Measurements from ENCODE around the gene RER1. TPM values are rescaled to one million over a fixed set of nuclear protein-coding genes. Genes with fewer than 3 reads are reported as not detected.

Gene RER1
- 93.0 TPM for total RNA-seq (ENCODE audit: unreplicated experiment)
- long read RNA-seq, transcript RER1-209 (7 exons, 3,044 nt), result major isoform, 33 of 46 reads
- long read RNA-seq, partial matches to known transcripts, result 1 of 46 reads
- long read RNA-seq, other reads (novel, unspliced or antisense), result 11 of 46 reads

DNA sequence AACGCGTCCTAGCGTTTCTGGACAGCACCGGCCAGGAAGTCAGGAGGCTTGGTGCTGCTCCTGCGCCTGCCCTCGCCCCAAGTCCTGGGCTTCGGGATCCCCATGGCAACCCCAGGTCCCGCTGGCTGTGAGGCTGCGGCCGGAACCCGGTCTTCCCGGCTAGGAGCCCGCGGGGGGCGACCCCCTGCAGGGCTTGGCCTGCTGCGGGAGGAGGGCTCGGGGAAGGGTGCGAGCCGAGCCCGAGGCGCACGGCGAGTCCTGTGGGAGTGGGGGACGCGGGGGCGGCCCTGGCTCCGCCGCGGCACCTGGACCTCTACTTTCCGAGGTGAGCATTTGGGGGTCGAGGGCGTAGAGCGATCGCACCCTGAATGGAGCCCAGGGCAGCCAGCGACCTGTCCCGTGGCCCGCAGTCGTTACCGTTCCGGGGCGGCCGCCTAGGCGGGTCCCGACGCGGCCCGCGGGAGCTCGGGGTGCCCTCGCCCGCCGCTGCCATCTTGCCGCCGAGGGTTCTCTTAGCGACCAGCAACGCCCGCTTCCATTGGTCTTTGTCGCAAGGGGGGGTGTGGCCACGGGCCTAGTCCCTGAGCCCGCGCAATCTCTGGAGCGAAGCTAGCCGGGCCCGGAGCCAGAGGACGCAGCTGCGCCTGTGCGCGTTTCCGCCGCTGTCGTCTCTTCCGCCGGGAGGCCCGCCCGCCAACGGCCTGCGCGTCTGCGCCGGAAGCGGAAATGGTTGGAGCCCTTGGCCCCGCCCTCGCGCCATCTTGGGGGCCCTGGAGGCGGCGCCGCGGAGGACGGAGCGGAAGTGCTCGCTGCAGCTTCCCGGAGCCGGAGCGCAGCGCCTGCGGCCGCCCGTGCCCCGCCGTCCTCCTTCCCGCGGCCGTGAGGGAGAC lies at the start of gene RER1, which contains the start of gene MORN1:
TSS of gene RER1 (plus strand) at position 801 of the 890 bp plus-strand sequence. CDS start 3,950 bp downstream, outside the sequence.
TSS of gene MORN1 (minus strand) at position 514 of the 890 bp plus-strand sequence. CDS start at position 493, 21 bp downstream.
- Mint-ChIP-seq H3K27ac (ENCODE audit: unreplicated experiment) (peak within 1 kb of the TSS; percentile 75), H3K36me3 (ENCODE audit: unreplicated experiment) (no peaks in the 10 kb centered on the region), H3K9me3 (ENCODE audit: unreplicated experiment) (peaks cover 4% of the 10 kb centered on the region), H3K4me3 (ENCODE audit: unreplicated experiment) (peak within 1 kb of the TSS; percentile 93), H3K4me1 (ENCODE audit: low read depth, unreplicated experiment) (peaks cover 19% of the 10 kb centered on the region), H3K27me3 (ENCODE audit: unreplicated experiment) (peaks cover 4% of the 10 kb centered on the region)
- TF ChIP-seq CTCF (IDR thresholded peaks at IDR 0.05; ENCODE audit: partially characterized antibody, unreplicated experiment), result no peak
- DNase-seq, result peak; percentile 99

GRCh38 chr1:2342384-2343022 lies 49.1 kb upstream of the RER1 start:
- TF ChIP-seq CTCF (IDR thresholded peaks at IDR 0.05; ENCODE audit: partially characterized antibody, unreplicated experiment), result no peak
- H3K9me3 Mint-ChIP-seq (ENCODE audit: unreplicated experiment), result peaks cover 3% of the 10 kb centered on the region
- peaks cover 4% of the 10 kb centered on the region for H3K27me3 Mint-ChIP-seq (ENCODE audit: unreplicated experiment)
- no peak overlapping the region for H3K4me3 Mint-ChIP-seq (ENCODE audit: unreplicated experiment)
- H3K4me1 Mint-ChIP-seq (ENCODE audit: low read depth, unreplicated experiment), result no peaks in the 10 kb centered on the region
- no peaks in the 10 kb centered on the region for H3K36me3 Mint-ChIP-seq (ENCODE audit: unreplicated experiment)
- H3K27ac Mint-ChIP-seq (ENCODE audit: unreplicated experiment), result no peak overlapping the region
- DNase-seq, result peak; percentile 7

DNA sequence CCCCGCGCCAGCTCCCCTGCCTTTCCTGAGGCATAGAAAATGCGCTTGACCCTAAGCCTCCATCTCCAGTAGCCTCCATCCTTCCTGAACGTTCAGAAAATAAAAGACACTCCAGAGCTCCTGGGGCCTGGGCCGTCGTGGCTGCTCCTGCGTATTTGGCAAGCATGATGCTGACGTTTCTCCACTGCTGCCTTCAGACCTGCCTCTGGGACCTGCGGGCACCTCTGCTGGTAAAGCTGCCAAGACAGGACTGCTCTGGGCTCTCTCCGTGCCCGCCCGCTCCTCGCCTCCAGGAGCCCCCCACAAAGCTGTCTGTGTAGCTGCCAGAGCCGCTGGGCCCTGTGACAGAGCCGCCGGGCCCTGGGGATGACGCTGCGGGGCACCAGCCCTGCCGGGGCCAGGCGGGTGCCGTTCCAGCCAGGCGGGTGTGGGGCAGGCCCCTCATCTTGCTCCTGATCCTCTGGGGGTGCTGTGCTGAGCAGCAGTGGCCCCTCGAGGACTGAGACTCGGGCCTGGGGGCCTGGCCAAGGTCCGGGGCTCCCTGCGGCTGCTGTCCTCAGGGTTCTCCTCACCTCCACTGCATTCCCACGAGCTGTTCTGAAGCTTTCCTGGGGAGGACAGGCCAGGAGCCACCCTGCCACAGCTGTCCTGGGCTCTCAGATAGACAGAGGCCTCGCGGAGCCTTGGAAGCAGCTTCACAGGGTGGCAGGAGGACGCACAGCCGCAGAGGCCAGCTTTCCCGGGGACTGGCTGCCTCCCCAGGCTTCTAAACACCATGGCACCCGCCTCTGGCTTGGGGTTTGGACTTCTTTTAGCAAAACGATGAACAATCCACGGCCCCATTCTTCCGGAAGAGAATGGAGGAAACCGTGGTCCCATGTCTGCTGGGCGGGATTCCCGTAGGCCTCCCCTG lies 48.4 kb upstream of the RER1 start:
- Mint-ChIP-seq H3K9me3 (ENCODE audit: unreplicated experiment) (peaks cover 3% of the 10 kb centered on the region), H3K4me1 (ENCODE audit: low read depth, unreplicated experiment) (no peaks in the 10 kb centered on the region)

More for the DNA sequence above, 48.4 kb upstream of the RER1 start:
- TF ChIP-seq CTCF (IDR thresholded peaks at IDR 0.05; ENCODE audit: partially characterized antibody, unreplicated experiment), result no peak
- Mint-ChIP-seq H3K4me3 (ENCODE audit: unreplicated experiment) (no peak overlapping the region), H3K27ac (ENCODE audit: unreplicated experiment) (no peak overlapping the region), H3K27me3 (ENCODE audit: unreplicated experiment) (peaks cover 2% of the 10 kb centered on the region), H3K36me3 (ENCODE audit: unreplicated experiment) (no peaks in the 10 kb centered on the region)
- DNase-seq, result peak; percentile 22

All from glutamatergic neuron (in vitro differentiated cells).